Activated CD8-positive, alpha-beta memory T cell treated with anti-CD3 and anti-CD28 coated beads, Interleukin-2, amount 50 U/mL, for 48 hours (primary cell): ENCODE data around the gene ABLIM1.

Experiments used
- DNase-seq: peaks from one replicate; pipeline ENCODE4 v3.0.0-alpha.2; 2020

The ABLIM1 gene

GRCh38 chr10:114437473-114438292, 220.4 kb downstream of the ABLIM1 start:
- DNase-seq, result no peak

DNA sequence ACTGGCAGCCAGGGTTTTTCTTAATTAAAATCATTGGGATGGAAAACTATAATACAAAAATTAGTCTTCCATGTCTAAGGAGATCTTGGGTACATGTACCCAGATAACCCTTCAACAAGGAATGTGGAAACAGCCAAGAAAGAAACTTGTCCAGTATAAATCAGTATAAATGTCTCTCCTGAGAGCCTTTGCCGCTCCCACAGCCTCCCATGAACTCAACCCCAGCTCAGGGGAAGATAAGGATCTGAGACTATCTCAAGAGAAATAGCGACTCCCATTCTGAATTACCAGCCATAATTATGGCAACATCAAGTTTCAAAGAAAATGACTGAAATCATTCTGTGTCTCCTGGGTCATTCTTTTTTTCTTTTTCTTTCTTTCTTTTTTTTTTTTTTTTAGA, 221.1 kb downstream of the ABLIM1 start:
- DNase-seq, result no peak

- no peak for DNase-seq
Observed at GRCh38 chr10:114432566-114433093, 225.4 kb downstream of the ABLIM1 start.

DNA sequence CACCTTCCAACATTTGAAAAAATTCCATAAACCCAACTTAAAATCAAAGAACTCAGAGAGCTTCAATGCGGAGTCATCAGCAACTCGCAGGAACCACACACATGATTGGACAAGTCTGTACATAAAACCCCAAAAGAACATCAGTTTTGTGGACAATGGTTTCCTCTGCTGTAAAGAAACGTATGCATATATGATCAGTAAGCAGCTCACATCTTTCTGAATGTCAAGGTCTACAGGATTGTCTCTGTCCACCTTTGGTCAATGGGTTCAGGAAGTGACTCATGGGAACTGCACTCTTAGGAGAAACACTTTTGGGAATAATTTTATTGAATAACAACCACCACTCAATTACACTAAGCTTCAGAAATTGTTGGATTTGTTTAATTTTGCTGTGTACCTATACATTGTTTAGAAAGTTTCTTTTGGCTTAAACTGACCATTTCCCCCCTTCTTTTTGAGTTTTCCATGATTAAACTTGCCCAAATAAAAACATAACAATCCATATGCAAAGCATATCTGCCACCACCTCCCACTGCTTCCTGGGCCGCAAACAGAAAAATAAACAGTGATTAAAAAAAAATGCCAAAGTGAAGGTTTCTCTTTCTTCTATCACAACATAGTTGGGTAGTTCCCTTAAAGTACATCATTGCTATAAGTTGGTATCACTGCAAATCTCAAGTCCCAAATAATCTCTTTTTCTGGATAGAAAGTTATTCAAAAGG, 226.5 kb downstream of the ABLIM1 start:
- DNase-seq, result no peak

DNA sequence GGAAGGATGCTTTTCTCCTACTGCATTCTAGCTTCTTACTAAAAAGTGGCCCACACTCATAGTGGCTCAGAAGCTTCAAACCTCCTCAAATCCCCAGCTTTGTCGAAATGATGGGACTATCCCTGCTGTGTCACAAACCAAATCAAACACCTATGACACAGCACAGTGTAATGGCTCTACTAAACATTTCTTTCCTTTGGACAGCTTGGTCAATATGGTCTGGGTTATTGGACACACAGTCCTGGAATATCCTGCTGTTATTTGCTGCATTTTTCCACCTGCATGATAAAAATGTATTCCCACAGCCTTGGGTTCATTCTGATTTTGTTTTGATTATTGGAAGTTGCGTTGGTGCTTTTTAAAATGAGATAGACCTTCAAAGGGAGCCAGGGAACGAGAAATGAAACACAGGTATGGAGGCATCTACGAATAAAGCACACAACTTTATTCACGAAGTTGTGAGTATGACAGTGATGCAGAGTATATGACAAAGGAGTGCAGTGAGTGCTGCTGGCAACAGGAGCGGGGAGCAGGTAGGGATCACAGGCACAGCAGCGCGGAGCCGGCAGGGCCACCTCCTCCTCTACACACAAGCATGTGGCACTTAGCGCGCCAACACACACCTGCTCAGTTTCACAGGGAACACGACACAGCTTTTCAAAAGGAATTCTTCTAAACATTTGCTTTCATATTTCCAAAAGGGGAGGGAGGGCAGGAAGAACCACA, 227.2 kb downstream of the ABLIM1 start:
- DNase-seq, result no peak

- no peak for DNase-seq
Observed at GRCh38 chr10:114429581-114430335, 228.3 kb downstream of the ABLIM1 start.

DNA sequence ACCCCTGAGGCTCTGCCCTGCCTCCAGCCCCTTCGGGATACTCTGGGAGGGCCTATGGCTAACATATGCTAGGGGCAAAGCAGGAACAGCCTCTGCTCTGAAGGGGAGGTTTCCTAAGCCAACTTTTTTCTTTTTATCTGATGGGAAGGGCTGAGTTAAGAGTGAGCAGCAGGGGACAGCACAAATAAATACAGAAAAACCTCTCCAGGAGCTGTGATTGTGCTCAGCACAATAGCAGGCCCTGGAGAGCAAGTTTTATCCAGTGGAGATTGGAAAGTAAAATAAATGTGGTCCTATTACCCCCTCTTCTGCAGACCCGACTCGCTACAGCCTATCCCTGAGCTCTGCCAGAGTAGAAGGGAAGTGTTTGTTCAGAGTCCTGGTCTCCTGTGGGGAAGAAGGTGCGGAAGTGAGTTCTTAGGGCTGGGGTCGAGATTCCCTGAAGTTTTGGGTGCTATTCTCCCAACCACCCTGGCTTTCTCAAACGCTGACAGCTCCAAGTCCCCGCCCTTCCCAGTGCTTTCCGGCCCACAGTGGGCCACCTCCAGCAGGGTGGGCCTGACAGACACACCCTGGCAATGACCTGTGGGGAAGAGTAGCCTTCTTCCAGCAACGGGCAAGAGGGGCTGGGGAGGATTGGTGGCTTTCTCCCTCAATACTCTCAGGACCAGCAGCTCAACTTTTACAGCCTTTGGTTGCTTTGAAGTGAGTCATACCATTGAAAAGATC, 230.8 kb downstream of the ABLIM1 start:
- no peak for DNase-seq

DNA sequence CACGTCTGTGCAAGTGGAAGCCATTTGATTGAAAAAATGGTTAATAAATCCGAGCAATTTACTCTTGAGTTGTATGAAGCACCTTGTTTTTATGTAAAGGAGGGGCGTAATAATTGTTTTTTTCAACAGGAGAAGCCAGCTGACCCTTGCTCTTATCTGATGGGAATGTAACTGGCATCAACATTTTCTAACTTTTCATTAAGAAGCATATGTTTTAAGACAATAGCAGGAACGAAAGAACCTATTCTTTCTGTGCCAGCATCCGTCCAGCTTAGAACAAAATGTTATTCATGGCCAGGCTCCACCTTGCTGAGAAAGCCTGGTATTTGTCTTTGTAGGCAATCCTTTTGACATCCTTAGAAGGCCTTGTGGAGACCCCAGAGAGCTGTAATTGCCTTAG, 231.6 kb downstream of the ABLIM1 start:
- no peak for DNase-seq

DNA sequence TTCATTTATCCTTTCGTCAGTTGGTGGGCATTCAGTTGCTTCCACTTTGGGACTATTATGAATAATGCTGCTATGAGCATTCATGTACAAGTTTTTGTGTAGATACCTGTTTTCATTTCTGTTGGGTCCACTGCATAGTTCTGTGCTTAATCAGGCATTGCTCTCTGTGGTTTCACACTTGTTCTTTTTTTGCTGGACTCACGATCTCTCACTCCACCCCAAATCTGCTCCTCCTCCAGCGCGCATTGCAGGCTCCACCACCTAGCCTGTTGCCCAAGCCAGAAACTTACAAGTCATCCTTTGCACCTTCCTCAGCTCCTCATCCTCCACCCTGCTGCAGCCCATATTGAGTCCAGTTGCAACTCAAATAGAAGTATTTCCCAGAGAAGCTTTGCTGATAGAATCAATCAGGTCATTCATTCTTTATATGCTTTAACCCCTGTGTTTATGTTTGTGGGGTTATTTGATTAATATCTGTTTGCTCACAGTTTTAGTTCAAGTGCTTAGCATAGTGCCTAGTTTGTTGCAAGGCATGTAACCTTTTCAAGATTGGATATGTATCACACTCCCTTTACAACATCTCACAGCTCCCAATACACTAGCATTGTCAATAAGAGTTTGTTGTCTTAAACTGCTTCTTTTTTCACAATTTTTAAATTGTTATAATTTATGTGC, 237.1 kb downstream of the ABLIM1 start:
- no peak for DNase-seq

- no peak for DNase-seq
Observed at GRCh38 chr10:114418109-114418508, 240.0 kb downstream of the ABLIM1 start.

GRCh38 chr10:114412907-114413797, 244.9 kb downstream of the ABLIM1 start:
- no peak for DNase-seq

DNA sequence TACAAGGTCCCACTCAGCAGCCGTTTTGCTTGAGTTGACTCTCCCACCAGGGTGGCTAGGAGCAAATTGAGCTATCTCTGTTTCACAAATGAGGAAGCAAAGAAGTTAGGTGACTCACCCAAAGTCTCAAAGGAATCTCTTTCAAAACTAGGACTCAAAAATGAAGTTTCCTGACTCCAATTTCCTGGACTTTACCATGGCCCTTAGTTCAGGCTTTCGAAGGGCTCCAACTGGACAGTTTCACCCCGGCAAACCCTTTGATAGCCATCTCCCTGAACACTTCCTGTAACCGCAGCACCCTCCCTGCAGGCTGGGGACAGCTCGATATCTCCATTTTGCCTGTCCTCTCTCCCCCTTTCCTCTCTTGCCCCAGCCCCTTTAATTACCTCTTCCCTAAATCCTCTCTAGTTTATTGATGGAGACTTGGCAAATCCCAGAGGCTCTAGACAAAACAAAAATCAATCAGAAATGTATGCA, 249.1 kb downstream of the ABLIM1 start:
- DNase-seq, result no peak

- DNase-seq, result no peak
Observed at GRCh38 chr10:114408112-114408967, 249.7 kb downstream of the ABLIM1 start.

DNA sequence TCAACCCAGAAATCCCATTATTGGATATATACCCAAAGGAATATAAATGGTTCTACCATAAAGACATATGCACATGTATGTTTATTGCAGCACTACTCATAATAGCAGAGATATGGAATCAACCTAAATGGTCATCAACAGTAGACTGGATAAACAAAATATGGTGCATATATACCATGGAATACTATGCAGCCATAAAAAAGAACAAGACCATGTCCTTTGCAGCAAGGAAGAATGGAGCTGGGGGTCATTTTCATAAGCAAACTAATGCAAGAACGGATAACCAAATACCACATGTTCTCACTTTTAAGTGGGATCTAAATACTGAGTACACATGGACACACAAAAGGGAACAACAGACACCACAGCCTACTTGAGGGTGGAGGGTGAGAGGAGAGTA, 251.6 kb downstream of the ABLIM1 start:
- no peak for DNase-seq

DNA sequence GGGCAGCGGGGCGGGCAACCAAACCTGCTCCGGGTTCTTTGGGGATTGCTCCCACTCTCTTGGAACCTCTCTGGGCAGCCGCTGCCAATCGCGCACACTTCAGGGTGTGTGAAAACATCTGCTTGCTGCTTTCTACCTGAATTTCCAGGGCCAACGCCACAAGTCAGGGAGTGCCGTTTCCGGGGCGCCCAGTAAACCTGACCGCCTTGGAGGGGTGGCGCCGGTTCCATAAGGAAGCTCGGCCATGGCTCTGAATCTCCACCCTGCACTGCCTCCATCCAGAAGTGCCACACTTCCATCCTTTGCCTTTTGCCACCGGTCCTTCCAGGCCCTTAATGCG, 253.1 kb downstream of the ABLIM1 start:
- DNase-seq, result no peak

DNA sequence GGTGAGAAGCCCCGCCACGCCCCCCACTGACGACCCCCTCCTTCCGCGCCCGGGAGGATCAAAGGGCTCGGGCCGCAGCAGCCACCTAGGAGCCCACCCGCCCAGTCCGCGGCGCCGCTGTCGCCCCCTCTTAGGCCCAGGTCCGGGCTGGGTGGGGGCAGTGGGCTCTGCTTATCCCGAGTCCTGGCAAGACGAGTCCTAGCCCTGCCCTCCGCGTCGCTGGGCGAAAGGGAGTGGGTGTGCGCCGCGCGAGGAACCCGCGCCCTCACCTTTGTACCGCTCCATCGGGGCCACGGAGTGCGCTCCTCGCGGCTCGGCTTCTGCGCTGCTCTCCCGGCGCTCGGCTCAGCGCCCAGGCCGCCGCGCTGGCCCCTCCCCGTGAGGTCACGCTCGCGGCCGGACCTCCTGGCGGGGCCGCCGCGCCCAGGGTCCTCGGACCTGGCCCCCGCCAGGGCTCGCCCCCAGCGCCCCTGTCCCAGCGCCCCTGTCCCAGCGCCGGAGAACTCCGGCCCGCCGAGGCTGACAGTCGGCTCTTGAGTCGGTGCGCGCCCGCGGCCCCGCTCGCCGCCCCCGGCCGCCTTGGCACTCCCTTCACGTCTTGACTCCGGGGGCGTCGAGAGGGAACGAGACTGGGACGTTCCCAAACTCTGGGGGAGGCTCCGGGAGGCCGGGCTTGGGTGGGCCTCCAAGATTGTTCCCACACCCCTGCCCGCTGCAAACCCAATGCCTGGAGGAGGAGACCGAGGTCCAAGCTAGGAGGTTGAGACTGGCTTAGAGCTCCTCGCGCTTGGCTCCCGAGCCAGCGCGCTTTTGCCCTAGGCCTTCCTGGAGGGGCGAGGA, 253.7 kb downstream of the ABLIM1 start, which contains the start of gene AFAP1L2:
AFAP1L2 (minus strand) TSS at position 332 of the 840 bp plus-strand sequence; CDS start at position 285, 47 bp downstream.
- DNase-seq, result peak; percentile 59

- DNase-seq, result no peak
Observed at GRCh38 chr10:114403541-114404161, 254.4 kb downstream of the ABLIM1 start.
